ENCODE data around the gene MORF4L2.

MORF4L2 gene

DNA sequence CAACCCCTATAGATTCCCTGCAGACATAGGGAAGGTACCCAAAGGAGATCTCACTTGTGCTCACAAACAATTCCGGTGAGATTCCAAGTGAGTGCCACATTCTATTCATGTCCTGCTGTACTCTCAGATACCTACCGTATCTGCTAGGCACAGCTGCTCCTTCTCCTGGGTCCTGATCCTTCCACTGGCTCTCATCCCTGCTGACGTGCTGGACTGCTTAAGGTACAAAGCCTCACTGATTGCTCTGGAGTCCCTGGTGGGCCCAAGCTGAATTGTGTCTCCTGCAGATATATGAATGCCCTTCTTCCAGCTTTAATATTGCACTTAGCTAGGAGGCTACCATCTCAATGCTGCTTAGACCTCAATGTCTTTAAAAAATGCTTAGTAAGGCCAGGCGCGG, 55.4 kb downstream of the MORF4L2 start:
- no peak for DNase-seq

DNA sequence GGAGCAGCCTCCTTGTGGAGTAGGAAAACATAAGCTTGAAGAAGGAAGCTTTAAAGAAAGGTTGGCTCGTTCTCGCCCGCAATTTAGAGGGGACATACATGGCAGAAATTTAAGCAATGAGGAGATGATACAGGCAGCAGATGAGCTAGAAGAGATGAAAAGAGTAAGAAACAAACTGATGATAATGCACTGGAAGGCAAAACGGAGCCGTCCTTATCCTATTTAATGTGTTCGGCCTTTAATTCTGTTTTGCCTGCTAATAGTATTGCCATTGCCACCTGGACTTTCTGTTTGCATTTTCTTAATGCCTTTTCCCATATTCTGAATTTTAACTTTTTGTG, 56.4 kb downstream of the MORF4L2 start:
- DNase-seq: no peak

DNA sequence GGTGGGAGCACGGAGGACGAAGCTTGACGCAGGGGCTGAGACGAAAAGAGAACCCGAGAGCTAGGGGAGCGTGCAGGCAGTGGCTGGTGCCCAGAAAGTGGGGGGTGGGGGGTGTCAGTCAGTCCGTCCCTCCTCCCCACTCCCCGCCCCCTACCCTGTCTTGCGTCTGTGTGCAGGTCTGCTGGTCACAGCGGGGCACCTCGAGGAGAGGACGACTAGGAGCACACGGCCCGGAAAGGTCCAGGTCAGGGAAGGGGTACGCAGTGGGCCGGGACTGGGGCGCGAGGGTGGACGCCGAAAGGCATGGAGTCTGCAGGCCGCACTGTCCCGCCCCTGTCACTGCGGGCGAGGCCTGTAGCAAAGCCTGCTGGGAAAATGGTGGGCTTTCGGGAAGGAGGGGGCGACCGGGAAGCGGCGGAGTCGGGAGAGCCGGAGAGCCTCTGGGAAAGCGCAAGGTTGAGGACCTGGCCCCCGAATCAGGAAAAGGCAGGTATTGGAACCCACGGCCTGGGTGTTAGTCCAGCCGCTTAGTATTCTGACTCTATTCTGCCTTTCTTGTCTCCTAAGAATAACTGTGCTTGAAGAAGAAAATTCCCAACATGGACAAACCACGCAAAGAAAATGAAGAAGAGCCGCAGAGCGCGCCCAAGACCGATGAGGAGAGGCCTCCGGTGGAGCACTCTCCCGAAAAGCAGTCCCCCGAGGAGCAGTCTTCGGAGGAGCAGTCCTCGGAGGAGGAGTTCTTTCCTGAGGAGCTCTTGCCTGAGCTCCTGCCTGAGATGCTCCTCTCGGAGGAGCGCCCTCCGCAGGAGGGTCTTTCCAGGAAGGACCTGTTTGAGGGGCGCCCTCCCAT, 57.0 kb downstream of the MORF4L2 start:
- DNase-seq: peak; percentile 34

DNA sequence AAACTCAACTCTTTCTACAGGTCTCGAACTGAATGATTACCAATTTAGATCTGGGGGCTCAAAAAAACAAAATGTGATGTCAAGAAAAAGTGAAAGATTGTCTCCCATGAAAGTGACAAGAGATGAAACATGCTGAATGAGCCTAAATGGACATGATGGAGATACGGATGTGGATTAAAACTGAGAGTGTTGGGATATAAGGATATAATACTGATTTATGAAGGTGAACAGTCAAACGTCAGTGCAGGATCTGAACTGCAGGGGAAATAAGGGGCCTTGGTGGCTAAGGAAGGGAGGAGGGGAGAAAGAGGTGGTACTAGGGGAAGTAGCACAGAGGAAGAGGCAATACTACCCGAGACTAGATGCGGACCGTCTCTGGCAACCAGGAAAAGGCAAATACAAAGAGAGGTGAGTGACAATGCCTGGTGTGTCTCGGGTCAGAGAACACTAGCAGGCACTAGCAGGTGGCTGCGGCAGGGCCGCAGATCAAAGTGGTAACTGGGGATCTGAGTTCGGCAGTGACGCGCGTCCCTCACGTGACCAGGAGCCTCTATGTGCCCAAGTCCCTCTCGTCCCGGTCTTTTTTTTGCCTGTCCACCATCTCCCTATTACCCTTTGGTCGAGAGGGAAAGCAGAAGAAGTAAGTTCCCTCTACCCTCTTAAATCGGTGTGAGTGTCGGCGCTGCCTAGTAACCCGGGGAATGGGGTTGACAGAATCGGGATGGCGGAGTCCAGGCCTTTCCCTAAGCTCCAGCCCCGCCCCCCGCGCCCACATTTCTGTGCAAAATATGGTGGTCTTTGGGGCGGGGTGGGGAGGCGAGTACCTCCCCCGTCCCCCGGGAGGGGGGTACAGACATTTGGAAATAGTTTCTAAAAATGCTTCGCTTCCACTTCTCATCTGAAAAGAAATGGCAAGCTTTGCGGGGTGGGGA, 57.8 kb downstream of the MORF4L2 start, which contains the start of gene TCEAL1:
TSS of gene TCEAL1 (plus strand) at position 590 of the 932 bp plus-strand sequence. CDS start 942 bp downstream, outside the sequence.
- peak; percentile 48 for DNase-seq

DNA sequence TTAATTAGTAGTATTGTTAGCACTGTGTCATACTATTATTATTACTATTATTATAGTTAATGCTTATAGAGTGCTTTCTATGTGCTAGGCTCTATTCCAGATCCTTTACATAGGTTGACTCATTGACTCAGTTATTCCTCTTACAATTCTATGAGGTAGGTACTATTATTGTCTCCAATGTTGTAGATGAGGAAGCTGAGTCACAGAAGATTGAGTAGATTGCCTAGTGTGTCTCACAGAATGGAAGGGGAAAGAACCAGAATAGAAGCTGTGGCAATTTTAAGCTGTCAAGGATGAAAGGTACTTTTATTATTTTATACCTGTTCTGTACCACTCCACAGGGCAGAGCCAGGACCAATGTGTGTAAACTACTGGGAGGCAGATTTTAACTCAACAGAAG, 59.6 kb downstream of the MORF4L2 start:
- DNase-seq: no peak
